PC-3 (cell line): ENCODE results near the gene SLC16A3.

Experiments used
- CTCF ChIP-seq: fragments of 300-600 bp; sonication (generic); conservative IDR thresholded peaks from 2 replicates; pipeline ENCODE4 v1.5.1; 2017; ENCODE audit warnings: antibody characterized with exemption, low read depth, mild to moderate bottlenecking, low read length
- EZH2 ChIP-seq: fragments of 300-600 bp; sonication (generic); IDR thresholded peaks from one replicate; pipeline ENCODE4 v1.6.1; 2017; ENCODE audit warnings: antibody characterized with exemption, mild to moderate bottlenecking, low read length; ENCODE audit not compliant: unreplicated experiment
- EZH2phosphoT487 ChIP-seq: fragments of 300-600 bp; sonication (generic); IDR thresholded peaks from 2 replicates; pipeline ENCODE4 v1.6.1; 2018; ENCODE audit warnings: mild to moderate bottlenecking, antibody characterized with exemption, low read length, borderline replicate concordance

- TF ChIP-seq CTCF (no peak), EZH2 (no peak), EZH2phosphoT487 (no peak)
Measured at GRCh38 chr17:82188001-82188961, 40.6 kb upstream of the SLC16A3 start.
